GM18867 (cell line): ENCODE data around the gene UBE2E2.
A peak's percentile ranks its signal among the peaks of the same experiment; 100 is the strongest.

ENCODE experiments used
- ATAC-seq: cut with Tn5 transposase; IDR thresholded peaks from one replicate; pipeline ENCODE4 v1.9.1; 2021; ENCODE audit warnings: mild to moderate bottlenecking, moderate library complexity; ENCODE audit not compliant: unreplicated experiment

The UBE2E2 gene

GRCh38 chr3:23192816-23193215, 10.3 kb upstream of the UBE2E2 start:
- no peak for ATAC-seq

DNA sequence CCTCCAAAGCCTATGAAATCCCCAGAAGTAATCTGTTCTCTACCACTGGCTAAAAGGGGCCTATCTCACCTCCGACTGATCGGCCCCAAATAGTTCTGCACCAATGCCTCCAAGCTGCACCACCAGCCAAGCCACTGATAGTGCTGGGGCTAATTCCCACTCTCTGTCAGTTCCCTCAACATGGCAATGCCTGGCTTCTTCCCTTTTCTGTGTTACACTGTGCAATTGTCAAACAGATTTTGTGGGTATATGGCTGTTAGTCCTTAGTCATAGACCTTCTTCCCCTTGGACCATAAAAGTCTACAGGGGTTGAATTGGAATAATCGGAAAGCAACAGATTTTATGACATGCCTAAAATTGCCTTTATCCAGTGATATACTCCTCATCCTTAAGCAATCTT, 9.3 kb upstream of the UBE2E2 start:
- ATAC-seq, result no peak

DNA sequence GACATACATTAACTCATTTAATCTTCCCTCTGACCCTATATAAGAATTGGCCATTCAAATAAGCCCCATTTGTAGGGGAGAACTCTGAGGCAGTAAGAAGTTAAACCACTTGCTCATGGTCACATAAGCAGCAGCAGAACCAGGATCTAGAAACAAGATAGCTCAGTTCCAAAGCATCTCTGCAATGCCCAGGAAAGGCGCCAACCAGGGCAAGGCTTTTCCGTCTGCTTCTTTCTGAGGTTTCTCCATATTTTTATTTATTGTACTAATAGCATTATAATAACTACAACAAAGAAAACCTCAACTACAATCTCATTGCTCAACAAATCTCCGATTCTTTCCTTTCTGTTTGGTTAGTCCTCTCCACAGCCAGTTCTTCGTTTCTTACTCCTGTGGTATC, 4.3 kb upstream of the UBE2E2 start:
- no peak for ATAC-seq

DNA sequence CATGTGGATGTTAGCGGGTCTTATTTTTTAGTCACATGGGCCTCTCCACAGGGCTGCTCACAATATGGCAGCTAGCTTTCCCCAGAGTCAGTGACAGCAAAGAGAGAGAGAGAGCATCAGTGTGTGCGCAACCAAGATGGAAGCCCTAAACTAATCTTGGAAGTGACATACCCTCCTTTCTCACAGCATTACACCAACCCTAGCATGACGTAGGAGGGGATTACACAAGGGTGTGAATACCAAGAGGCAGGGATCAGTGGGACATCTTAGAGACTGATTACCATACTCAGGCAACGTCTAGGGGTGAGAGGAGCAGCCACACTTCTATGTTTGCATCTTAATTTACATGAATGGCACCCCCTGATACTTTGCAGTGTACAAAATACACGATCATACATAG, 3.5 kb upstream of the UBE2E2 start:
- ATAC-seq, result no peak

DNA sequence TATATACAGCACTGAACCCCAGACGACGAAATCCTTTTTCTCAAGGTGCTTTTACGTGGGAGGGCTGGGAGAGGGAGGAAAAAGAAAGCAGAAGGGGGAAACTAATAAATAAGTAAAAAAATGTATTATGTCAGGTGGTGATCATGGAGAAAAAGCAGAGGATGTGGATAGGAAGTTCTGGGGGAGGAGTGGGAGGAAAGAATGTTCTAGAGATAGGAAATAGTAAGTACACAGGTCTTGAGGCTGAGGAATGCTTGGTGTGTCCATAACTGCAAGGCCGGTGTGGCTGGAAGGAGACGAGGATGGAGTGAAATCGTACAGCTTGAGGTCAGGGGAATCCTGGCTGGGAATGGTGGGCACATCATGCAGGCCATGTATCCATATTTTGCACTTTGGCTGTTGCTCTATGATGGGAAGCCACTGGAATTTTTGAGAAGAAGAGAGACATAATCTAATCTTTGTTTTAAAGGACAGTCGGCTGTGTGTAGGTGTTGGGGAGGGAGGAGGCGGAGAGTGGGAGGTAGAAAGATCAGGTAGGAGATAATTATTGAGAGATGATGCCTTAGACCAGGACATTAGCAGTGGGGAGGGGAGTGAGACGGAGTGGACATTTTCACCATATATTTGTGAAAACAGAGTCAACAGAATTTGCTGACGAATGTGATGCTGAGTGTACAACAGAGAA, 1.8 kb upstream of the UBE2E2 start:
- no peak for ATAC-seq

GRCh38 chr3:23202203-23202920, 765 bp upstream of the UBE2E2 start:
- peak; percentile 27 for ATAC-seq

DNA sequence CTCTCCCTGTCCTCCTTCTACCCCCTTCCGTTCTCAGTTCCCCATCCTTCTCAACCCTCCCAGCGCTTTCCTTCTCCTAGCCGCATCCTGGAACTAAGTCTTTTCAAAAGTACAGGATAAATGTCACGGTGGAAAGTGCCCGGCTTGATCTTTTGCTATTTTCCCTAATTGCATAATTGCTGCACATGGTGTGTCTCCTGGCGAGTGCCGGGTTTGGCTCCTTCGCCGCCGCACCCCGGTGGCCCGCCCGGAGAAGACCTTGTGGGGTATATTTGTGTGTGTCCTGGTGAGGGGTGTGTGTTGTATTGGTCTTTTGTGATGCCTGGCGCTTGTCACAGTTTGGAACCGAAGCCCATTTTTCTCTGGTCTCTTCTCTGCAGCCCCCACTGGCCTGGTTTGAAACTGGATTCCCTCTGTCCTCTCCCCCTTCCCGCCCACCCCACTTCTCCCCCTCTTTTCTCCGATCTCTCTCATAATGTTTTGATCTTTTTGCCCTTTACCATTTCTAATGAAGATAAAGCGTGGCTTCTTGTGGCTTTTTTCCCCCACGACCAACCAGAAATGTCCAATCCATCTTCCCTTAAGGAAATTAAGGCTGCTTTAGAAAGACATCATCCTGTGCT, 692 bp downstream of the UBE2E2 start:
- no peak for ATAC-seq

- ATAC-seq, result no peak
Measured at GRCh38 chr3:23206366-23206765, 3.2 kb downstream of the UBE2E2 start.

DNA sequence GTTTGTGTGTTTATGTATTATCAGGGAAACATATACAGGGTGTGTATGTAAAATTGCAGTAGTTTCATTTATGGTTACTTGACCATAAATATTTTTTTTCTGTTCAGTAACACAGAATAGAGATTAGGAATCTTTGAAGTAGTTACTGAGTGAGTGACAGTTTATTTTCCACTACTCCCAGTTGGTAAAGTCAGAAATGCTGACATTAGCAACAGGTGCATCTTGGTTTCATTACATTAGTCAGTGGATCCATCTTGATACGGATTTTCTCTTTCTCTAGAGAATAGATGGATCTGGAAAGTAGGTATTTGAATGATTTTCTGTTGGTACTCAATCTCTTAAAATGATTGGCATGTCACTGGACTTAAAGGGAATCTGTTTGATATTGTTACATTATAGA, 6.0 kb downstream of the UBE2E2 start:
- ATAC-seq, result no peak

- ATAC-seq, result no peak
Measured at GRCh38 chr3:23209747-23210487, 6.8 kb downstream of the UBE2E2 start.

- no peak for ATAC-seq
Measured at GRCh38 chr3:23213813-23214212, 10.7 kb downstream of the UBE2E2 start.

DNA sequence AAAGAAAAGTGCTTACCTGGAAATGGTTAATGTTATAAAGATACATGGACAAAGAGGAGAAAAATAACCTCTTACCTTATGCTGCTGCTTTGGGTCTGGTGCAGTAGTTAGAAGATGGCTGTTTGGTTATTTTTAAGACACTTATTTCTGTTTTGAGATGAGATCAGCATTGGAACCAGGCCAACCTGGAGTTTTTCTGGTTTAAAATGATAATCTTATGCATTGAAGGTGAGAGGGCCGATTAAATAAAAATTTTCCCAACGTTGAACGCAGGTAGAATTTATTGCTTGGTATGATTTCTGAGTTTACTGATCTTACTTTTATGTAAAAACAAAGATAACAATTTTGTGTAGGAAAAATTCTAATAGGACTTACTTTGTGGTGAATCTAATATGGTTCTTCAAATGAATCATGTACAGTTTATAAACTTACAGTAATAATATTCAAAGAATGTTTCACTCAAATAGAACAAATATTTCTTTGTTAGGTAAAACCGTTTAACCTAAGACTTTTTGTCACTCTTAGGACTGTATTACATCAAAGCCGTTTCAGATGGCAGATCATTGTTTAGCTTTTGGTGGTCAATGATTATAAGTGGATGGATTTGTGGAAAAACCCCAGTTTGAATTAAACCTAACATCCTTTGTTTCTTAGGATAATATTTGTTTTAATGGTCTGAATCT, 14.9 kb downstream of the UBE2E2 start:
- no peak for ATAC-seq

DNA sequence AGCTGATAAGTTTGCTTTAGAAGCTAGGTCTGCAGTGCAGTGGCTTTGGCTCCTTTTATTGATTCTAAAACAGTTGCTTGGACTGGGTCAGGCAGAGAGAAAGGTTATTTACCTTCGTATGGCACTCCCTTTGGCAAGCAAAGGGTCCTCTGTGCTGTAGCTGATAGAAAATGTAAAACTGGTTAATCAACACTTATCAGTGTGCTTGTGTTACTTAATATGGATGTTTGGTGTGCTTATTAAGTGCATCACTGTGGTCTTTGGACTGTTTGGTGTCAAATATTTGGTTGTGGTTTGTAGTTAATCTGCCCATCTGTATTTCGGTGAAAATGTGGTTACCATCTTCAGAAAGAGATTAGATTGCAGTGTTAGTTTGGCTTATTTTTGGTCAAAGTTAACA, 16.0 kb downstream of the UBE2E2 start:
- ATAC-seq, result peak; percentile 59

GRCh38 chr3:23219552-23219951, 16.4 kb downstream of the UBE2E2 start:
- peak; percentile 39 for ATAC-seq

DNA sequence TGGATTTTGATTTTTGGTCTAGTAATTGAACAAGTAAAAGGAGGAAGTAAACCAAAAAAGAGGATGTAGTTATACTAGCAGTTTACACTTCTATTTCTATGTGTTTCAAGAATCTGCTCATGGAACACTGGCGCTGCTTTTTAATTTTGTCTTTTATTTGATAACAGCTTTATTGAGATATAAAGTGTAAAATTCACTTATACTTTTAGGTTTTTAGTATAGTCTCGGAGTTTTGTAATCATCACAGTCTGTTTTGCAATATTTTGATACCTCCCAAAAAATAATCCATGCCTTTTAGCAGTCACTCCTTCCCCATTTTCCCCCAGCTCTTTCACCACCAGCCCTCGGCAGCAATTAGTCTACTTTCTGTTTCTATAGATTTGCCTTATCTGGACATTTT, 18.0 kb downstream of the UBE2E2 start:
- no peak for ATAC-seq

- no peak for ATAC-seq
Measured at GRCh38 chr3:23232016-23232415, 28.9 kb downstream of the UBE2E2 start.

DNA sequence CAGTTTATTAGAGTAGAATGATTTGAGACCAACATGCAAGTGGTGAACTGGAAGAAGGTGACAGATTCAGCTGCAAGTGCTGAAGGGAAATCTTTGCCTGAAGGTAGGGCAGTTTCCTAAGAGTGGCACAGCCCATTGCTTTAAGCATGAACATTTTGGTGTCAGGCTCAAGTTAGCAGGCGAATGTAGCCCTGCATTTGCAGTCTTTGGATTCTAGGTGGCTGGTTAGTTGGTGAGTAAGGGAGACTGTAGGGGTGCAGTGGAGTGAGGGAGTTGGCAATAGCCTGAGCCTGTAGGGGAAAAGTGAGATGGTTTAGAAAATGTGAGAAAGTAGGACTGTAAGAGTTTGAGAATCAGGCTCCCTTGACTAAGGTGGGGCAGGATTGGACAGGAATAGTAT, 29.7 kb downstream of the UBE2E2 start:
- ATAC-seq, result no peak

DNA sequence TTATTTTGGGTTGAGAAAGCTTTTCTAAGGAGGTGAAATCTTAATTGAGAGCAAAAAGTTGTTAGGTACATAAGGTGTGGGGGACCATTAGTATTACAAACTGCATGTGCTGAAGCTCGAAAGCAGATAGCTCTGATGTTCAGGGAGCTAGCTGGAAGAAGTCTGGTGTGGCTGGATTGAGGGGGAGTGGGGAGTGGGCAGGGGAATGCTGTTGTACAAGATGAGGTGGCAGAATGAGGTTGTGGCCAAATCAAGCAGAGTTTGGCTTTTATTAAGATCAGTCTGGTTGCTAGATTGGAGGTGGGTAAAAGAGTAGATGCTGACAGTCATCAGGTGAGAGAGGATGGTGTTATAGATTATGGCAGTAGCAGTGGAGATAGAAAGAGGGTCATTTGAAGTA, 32.1 kb downstream of the UBE2E2 start:
- ATAC-seq, result no peak

GRCh38 chr3:23236890-23237289, 33.8 kb downstream of the UBE2E2 start:
- no peak for ATAC-seq

DNA sequence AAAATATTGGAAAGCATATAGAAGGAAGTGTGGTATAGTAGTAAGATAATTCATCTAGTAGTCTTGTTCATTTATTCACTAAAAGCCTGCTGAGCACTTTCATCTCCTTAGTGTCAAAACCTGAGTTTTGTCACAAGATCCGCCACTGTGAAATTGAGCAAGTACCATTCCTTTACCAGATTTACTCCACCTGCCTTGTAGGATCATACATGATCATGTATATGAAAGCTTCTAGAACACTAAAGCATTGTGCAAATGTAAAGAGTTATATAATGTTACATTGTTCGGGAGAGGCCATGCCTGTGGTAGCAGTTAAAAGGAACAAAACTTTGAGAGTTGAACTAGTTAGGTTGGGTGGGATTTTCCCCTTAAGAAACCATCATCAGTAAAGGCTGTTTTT, 35.0 kb downstream of the UBE2E2 start:
- ATAC-seq, result no peak

DNA sequence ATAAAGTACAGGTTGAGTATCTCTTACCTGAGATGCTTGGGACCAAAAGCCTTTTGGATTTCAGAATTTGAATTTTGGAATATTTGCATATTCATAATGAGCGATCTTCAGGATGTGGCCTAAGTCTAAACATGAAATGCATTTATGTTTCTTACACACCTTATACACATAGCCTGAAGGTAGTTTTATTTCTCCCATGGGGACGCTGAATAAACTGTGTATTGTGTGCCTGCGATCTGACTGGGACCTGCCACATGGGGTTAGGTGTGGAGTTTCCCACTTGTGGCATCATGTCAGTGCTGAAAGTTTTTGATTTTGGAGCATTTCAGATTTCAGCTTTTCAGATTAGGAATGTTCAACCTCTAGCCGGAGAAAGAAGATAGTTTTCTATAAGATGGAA, 35.5 kb downstream of the UBE2E2 start:
- ATAC-seq, result no peak
